ENCODE results near the gene MTMR11. TPM values are rescaled to one million over a fixed set of nuclear protein-coding genes. Genes with fewer than 3 reads are reported as not detected.

The MTMR11 gene
- total and polyA plus RNA-seq, 9 of the 15 experiments (the other 6 are each of a cell fraction or from before 2014, with no cell fraction given): 0.09 to 1.6 (median 0.51) TPM

- TF ChIP-seq TEAD4 (IDR thresholded peaks at IDR 0.05; ENCODE audit: low read length) (0 out of 2 replicates have a peak, but pooled peaks have one; percentile 6), TEAD4 (CRISPR knock-in tag; IDR thresholded peaks at IDR 0.05; ENCODE audit: borderline replicate concordance) (no peak), SPI1 (IDR thresholded peaks at IDR 0.05; ENCODE audit: borderline replicate concordance, low read depth, low read length) (peak; percentile 64; the same call in 1 of the 2 replicates), NR4A1 (CRISPR knock-in tag; IDR thresholded peaks at IDR 0.05) (no peak), NR4A1 (tag; IDR thresholded peaks at IDR 0.05) (no peak), MAX (CRISPR knock-in tag; IDR thresholded peaks at IDR 0.05) (peak; percentile 8; the same call in 1 of the 2 replicates), MEF2D (tag; conservative IDR thresholded peaks at IDR 0.05; ENCODE audit: low read depth) (0 out of 2 replicates have a peak, but pooled peaks have one; percentile 45), NR2C2 (CRISPR knock-in tag; IDR thresholded peaks at IDR 0.05) (no peak), NR2C2 (tag; IDR thresholded peaks at IDR 0.05) (peak; percentile 34; the same call in 1 of the 2 replicates), MEF2A (IDR thresholded peaks at IDR 0.05; ENCODE audit: control insufficient read depth, low read depth, low read length) (peak; percentile 92), EP400 (IDR thresholded peaks at IDR 0.05) (no peak), U2AF2 (optimal IDR thresholded peaks at IDR 0.05; ENCODE audit: low read depth, low read length) (no peak), DLX4 (CRISPR knock-in tag; IDR thresholded peaks at IDR 0.05) (no peak), ZNF561 (CRISPR knock-in tag; conservative IDR thresholded peaks at IDR 0.05) (no peak), TAF7 (tag; IDR thresholded peaks at IDR 0.05) (no peak), CLOCK (CRISPR knock-in tag; IDR thresholded peaks at IDR 0.05; ENCODE audit: borderline replicate concordance) (no peak)
Measured at GRCh38 chr1:149916193-149916897, 20.3 kb downstream of the MTMR11 start (continued).

All from K562 (cell line).